A673 (cell line): ENCODE results near the gene RPUSD2.
"Not testable (repeated sequence)": the region's sequence is repeated elsewhere in the genome, so short reads cannot be mapped to it uniquely, and the experiment has no call there.

ENCODE experiments used
- EZH2 ChIP-seq: fragments of 200-600 bp; sonication (generic); IDR thresholded peaks from 2 replicates; pipeline ENCODE4 v1.6.1; 2017; ENCODE audit warnings: borderline replicate concordance, low read depth, mild to moderate bottlenecking, mixed read lengths, antibody characterized with exemption, low read length; ENCODE audit not compliant: poor library complexity, severe bottlenecking
- TF ChIP-seq, protein P1 (sequence below): fragments of 300-800, 200-600 bp; sonication (generic); conservative IDR thresholded peaks from 2 replicates; pipeline ENCODE4 v1.5.1; 2017; ENCODE audit warnings: low read depth, mild to moderate bottlenecking, antibody characterized with exemption, low read length, moderate library complexity, mixed read lengths

DNA sequence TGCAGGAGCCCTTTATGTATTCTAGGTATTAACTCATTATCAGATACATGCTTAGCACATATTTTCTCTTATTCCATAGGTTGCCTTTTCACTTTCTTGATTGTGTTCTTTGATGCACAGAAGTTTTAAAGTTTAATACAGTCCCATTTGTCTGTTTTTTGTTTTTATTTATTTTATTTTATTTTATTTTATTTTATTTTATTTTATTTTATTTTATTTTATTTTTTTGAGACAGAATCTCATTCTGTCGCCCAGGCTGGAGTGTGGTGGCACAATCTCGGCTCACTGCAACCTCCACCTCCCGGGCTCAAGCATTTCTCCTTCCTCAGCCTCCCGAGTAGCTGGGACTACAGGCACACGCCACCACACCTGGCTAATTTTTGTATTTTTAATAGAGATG is 7.8 kb downstream of the RPUSD2 start:
- TF ChIP-seq, protein P1, sequence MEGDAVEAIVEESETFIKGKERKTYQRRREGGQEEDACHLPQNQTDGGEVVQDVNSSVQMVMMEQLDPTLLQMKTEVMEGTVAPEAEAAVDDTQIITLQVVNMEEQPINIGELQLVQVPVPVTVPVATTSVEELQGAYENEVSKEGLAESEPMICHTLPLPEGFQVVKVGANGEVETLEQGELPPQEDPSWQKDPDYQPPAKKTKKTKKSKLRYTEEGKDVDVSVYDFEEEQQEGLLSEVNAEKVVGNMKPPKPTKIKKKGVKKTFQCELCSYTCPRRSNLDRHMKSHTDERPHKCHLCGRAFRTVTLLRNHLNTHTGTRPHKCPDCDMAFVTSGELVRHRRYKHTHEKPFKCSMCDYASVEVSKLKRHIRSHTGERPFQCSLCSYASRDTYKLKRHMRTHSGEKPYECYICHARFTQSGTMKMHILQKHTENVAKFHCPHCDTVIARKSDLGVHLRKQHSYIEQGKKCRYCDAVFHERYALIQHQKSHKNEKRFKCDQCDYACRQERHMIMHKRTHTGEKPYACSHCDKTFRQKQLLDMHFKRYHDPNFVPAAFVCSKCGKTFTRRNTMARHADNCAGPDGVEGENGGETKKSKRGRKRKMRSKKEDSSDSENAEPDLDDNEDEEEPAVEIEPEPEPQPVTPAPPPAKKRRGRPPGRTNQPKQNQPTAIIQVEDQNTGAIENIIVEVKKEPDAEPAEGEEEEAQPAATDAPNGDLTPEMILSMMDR: not testable (repeated sequence)
- not testable (repeated sequence) for TF ChIP-seq EZH2
